Lung microvascular endothelial cell (primary cell): ENCODE measurements around the gene SLN. TPM values are rescaled to one million over a fixed set of nuclear protein-coding genes. Genes with fewer than 3 reads are reported as not detected.
A peak's percentile ranks its signal among the peaks of the same experiment; 100 is the strongest.
"Not testable (repeated sequence)": the region's sequence is repeated elsewhere in the genome, so short reads cannot be mapped to it uniquely, and the experiment has no call there.

ENCODE experiments used
- DNase-seq, 2 donors: peaks; one replicate each; pipeline versions ENCODE4 v3.0.0 to v3.0.0-alpha.2; 2010; ENCODE audit warnings: low read depth in 2 of 2
- total RNA-seq: library from RNA; depleted of rRNA; stranded (reverse); fragments of >200 nt; gene quantifications from 2 replicates; pipeline ENCODE4 v1.2.1, GENCODE V29; 2014

The SLN gene
- not detected in 2 replicates for total RNA-seq

GRCh38 chr11:107711861-107712755 lies at the start of gene SLN:
Gene SLN (minus strand): TSS chr11:107712056.
- DNase-seq = no peak

- not testable (repeated sequence) for DNase-seq
These were observed 47.0 kb upstream of the SLN start for GRCh38 chr11:107758719-107759355.

GRCh38 chr11:107757661-107758060 lies 45.8 kb upstream of the SLN start:
- no peak for DNase-seq

GRCh38 chr11:107756553-107756952 lies 44.7 kb upstream of the SLN start:
- DNase-seq = no peak

- no peak for DNase-seq
These were observed 41.3 kb upstream of the SLN start for GRCh38 chr11:107752949-107753822.

- no peak for DNase-seq
These were observed 40.7 kb upstream of the SLN start for GRCh38 chr11:107752508-107752907.

- no peak for DNase-seq
These were observed 39.2 kb upstream of the SLN start for GRCh38 chr11:107751082-107751481.

GRCh38 chr11:107750313-107750712 lies 38.5 kb upstream of the SLN start:
- DNase-seq = no peak

- DNase-seq = no peak
These were observed 35.8 kb upstream of the SLN start for GRCh38 chr11:107747622-107748021.

- DNase-seq = no peak
These were observed 32.9 kb upstream of the SLN start for GRCh38 chr11:107744736-107745135.

GRCh38 chr11:107743191-107743590 lies 31.3 kb upstream of the SLN start:
- DNase-seq = no peak

- DNase-seq = peak; percentile 46 to 71
These were observed 29.4 kb upstream of the SLN start for GRCh38 chr11:107741044-107741823.

GRCh38 chr11:107740271-107740670 lies 28.4 kb upstream of the SLN start:
- no peak for DNase-seq

- DNase-seq = no peak
These were observed 24.7 kb upstream of the SLN start for GRCh38 chr11:107736546-107736945.

- DNase-seq = no peak
These were observed 21.7 kb upstream of the SLN start for GRCh38 chr11:107733518-107733917.

GRCh38 chr11:107732689-107733051 lies 20.8 kb upstream of the SLN start:
- no peak for DNase-seq

- DNase-seq = no peak
These were observed 20.3 kb upstream of the SLN start for GRCh38 chr11:107731941-107732688.

- DNase-seq = no peak
These were observed 10.8 kb upstream of the SLN start for GRCh38 chr11:107722662-107723061.

- no peak for DNase-seq
These were observed 9.4 kb upstream of the SLN start for GRCh38 chr11:107721207-107721606.

- no peak for DNase-seq
These were observed 8.5 kb upstream of the SLN start for GRCh38 chr11:107720303-107720774.
